A673 (cell line): ENCODE results near the gene KLHL34.

Experiments used
- EZH2 ChIP-seq: fragments of 200-600 bp; sonication (generic); IDR thresholded peaks from 2 replicates; pipeline ENCODE4 v1.6.1; 2017; ENCODE audit warnings: borderline replicate concordance, low read depth, mild to moderate bottlenecking, mixed read lengths, antibody characterized with exemption, low read length; ENCODE audit not compliant: poor library complexity, severe bottlenecking
- TF ChIP-seq, protein P1 (sequence below): fragments of 300-800, 200-600 bp; sonication (generic); conservative IDR thresholded peaks from 2 replicates; pipeline ENCODE4 v1.5.1; 2017; ENCODE audit warnings: low read depth, mild to moderate bottlenecking, antibody characterized with exemption, low read length, moderate library complexity, mixed read lengths

DNA sequence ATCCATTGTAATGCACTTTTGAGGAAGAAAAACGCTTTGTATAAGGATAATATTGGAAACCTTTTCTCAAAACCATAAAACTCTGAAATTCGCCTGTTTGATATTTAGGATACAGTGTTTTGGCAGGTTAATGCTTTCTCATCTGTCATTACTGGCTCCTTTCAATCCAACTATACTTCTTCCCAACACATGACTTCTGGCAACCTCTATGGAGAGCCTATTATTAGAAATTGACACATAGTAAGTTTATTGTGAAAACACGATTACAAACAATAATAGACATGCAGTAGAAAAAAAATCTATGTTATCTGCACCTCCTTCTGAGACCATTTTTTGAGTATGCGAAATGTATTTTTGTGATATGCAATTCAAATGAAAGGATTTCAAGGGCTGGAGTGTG lies 4.6 kb upstream of the KLHL34 start:
- TF ChIP-seq, protein P1, sequence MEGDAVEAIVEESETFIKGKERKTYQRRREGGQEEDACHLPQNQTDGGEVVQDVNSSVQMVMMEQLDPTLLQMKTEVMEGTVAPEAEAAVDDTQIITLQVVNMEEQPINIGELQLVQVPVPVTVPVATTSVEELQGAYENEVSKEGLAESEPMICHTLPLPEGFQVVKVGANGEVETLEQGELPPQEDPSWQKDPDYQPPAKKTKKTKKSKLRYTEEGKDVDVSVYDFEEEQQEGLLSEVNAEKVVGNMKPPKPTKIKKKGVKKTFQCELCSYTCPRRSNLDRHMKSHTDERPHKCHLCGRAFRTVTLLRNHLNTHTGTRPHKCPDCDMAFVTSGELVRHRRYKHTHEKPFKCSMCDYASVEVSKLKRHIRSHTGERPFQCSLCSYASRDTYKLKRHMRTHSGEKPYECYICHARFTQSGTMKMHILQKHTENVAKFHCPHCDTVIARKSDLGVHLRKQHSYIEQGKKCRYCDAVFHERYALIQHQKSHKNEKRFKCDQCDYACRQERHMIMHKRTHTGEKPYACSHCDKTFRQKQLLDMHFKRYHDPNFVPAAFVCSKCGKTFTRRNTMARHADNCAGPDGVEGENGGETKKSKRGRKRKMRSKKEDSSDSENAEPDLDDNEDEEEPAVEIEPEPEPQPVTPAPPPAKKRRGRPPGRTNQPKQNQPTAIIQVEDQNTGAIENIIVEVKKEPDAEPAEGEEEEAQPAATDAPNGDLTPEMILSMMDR, result no peak
- no peak for TF ChIP-seq EZH2
